ENCODE measurements around the gene AFG3L2. TPM values are rescaled to one million over a fixed set of nuclear protein-coding genes. Genes with fewer than 3 reads are reported as not detected.
A peak's percentile ranks its signal among the peaks of the same experiment; 100 is the strongest.

The AFG3L2 gene
- total and polyA plus RNA-seq, 2 experiments from 2014 or later = 44.1 to 60.8 TPM

DNA sequence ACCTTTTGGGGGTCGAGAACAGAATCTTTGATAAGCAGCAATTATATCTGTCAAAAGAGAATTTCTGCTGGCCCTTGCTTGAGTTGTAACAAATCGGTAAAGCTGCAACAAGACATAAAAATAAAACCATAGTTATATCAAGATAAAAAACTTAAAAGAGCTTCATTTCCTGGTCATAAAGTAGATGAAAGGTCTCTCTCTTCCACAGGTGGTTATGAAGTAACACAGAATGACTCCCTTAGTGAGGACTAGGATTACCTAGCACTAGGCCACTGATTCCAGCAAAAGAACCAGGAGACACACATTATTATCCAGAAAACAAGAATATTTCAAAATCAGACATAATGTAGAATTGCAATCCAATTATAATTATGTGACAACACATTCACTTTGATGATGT is 5.4 kb downstream of the AFG3L2 start:
- H3K4me1 ChIP-seq (ENCODE audit: insufficient read depth) = peaks cover 23% of the 10 kb centered on the region
- H3K27ac ChIP-seq = peak overlapping the region; percentile 48
- no peak overlapping the region for H2AFZ ChIP-seq
- H3K79me2 ChIP-seq = peaks cover 97% of the 10 kb centered on the region
- no peaks in the 10 kb centered on the region for H3K9me2 ChIP-seq (replicated peaks; ENCODE audit: insufficient read depth)
- peaks cover 41% of the 10 kb centered on the region for H4K20me1 ChIP-seq (ENCODE audit: insufficient read depth, poor library complexity, severe bottlenecking)
- H3K27me3 ChIP-seq = no peaks in the 10 kb centered on the region
- DNase-seq (ENCODE audit: low spot score) = no peak
- 93% methylated on average over 2 of the region's 2 CpGs for WGBS (ENCODE audit: low lambda C conversion rate, missing lambda C conversion rate)
- no peaks in the 10 kb centered on the region for H3K36me3 ChIP-seq (replicated peaks; ENCODE audit: insufficient read depth, low read depth)
- no peak overlapping the region for H3K4me2 ChIP-seq
- TF ChIP-seq, protein P1, sequence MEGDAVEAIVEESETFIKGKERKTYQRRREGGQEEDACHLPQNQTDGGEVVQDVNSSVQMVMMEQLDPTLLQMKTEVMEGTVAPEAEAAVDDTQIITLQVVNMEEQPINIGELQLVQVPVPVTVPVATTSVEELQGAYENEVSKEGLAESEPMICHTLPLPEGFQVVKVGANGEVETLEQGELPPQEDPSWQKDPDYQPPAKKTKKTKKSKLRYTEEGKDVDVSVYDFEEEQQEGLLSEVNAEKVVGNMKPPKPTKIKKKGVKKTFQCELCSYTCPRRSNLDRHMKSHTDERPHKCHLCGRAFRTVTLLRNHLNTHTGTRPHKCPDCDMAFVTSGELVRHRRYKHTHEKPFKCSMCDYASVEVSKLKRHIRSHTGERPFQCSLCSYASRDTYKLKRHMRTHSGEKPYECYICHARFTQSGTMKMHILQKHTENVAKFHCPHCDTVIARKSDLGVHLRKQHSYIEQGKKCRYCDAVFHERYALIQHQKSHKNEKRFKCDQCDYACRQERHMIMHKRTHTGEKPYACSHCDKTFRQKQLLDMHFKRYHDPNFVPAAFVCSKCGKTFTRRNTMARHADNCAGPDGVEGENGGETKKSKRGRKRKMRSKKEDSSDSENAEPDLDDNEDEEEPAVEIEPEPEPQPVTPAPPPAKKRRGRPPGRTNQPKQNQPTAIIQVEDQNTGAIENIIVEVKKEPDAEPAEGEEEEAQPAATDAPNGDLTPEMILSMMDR (IDR thresholded peaks at IDR 0.05; ENCODE audit: poor library complexity) = no peak
- TF ChIP-seq EZH2phosphoT487 (IDR thresholded peaks at IDR 0.05; ENCODE audit: low read depth, severe bottlenecking, unreplicated experiment) (no peak), EZH2 (IDR thresholded peaks at IDR 0.05; ENCODE audit: borderline replicate concordance) (no peak)
- no peaks in the 10 kb centered on the region for H3K9me3 ChIP-seq (ENCODE audit: low read depth)
- H3K4me3 ChIP-seq = no peak overlapping the region

DNA sequence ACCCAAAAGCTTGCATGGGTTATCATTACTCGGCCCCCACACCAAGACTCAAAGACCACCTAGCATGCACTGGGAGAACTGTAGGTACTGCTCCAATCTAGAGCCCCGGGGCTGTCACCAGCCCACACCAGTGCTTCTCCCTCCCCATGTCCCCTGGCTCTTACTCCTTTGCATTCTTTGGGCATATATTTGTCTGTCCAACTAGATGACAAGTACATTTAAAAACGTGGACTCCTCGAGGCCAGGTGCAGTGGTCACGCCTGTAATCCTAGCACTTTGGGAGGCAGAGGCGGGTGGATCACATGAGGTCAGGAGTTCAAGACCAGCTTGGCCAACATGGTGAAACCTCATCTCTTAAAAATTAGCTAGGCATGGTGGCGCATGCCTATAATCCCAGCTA is 7.8 kb downstream of the AFG3L2 start:
- H3K9me2 ChIP-seq (replicated peaks; ENCODE audit: insufficient read depth) = no peaks in the 10 kb centered on the region
- H3K4me1 ChIP-seq (ENCODE audit: insufficient read depth) = peaks cover 26% of the 10 kb centered on the region
- H3K4me3 ChIP-seq = no peak overlapping the region
- no peak for TF ChIP-seq EZH2phosphoT487 (IDR thresholded peaks at IDR 0.05; ENCODE audit: low read depth, severe bottlenecking, unreplicated experiment)
- TF ChIP-seq, protein P1 (IDR thresholded peaks at IDR 0.05; ENCODE audit: poor library complexity) = no peak
- no peak for TF ChIP-seq EZH2 (IDR thresholded peaks at IDR 0.05; ENCODE audit: borderline replicate concordance)
- peaks cover 93% of the 10 kb centered on the region for H3K79me2 ChIP-seq
- no peak overlapping the region for H3K4me2 ChIP-seq
- H2AFZ ChIP-seq = no peak overlapping the region
- H4K20me1 ChIP-seq (ENCODE audit: insufficient read depth, poor library complexity, severe bottlenecking) = peaks cover 33% of the 10 kb centered on the region
- no peaks in the 10 kb centered on the region for H3K27me3 ChIP-seq
- WGBS (ENCODE audit: low lambda C conversion rate, missing lambda C conversion rate) = 93% methylated on average over 7 of the region's 7 CpGs
- no peak for DNase-seq (ENCODE audit: low spot score)
- no peaks in the 10 kb centered on the region for H3K36me3 ChIP-seq (replicated peaks; ENCODE audit: insufficient read depth, low read depth)
- H3K9me3 ChIP-seq (ENCODE audit: low read depth) = no peaks in the 10 kb centered on the region
- no peak overlapping the region for H3K27ac ChIP-seq

DNA sequence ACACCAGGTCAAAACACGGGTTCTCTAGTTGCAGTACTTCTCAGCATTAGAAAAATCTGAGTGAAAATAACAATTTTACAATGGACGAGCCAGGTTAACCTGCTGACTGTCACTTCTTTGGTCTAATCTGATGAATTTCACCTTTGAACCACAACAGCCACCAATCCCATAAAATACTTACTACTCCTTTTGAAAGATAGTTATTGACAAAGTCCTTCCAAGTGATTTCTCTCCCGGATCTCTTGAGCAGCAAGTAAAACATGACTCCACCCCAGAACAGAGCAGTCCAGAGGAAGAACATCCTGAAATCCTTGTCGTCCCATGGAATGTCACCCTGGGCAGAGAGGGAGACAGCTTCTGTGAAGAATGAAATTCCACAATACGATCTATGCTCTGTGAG is 10.2 kb downstream of the AFG3L2 start:
- no peaks in the 10 kb centered on the region for H3K9me3 ChIP-seq (ENCODE audit: low read depth)
- 72% methylated on average over 5 of the region's 5 CpGs for WGBS (ENCODE audit: low lambda C conversion rate, missing lambda C conversion rate)
- no peak overlapping the region for H3K4me3 ChIP-seq
- no peaks in the 10 kb centered on the region for H3K36me3 ChIP-seq (replicated peaks; ENCODE audit: insufficient read depth, low read depth)
- H3K27ac ChIP-seq = peak overlapping the region; percentile 63
- peaks cover 21% of the 10 kb centered on the region for H4K20me1 ChIP-seq (ENCODE audit: insufficient read depth, poor library complexity, severe bottlenecking)
- H3K27me3 ChIP-seq = no peaks in the 10 kb centered on the region
- peaks cover 90% of the 10 kb centered on the region for H3K79me2 ChIP-seq
- H2AFZ ChIP-seq = no peak overlapping the region
- no peak overlapping the region for H3K4me2 ChIP-seq
- peaks cover 5% of the 10 kb centered on the region for H3K4me1 ChIP-seq (ENCODE audit: insufficient read depth)
- TF ChIP-seq EZH2 (IDR thresholded peaks at IDR 0.05; ENCODE audit: borderline replicate concordance) = no peak
- TF ChIP-seq, protein P1 (IDR thresholded peaks at IDR 0.05; ENCODE audit: poor library complexity) = no peak
- no peak for TF ChIP-seq EZH2phosphoT487 (IDR thresholded peaks at IDR 0.05; ENCODE audit: low read depth, severe bottlenecking, unreplicated experiment)
- H3K9me2 ChIP-seq (replicated peaks; ENCODE audit: insufficient read depth) = no peaks in the 10 kb centered on the region
- DNase-seq (ENCODE audit: low spot score) = no peak

DNA sequence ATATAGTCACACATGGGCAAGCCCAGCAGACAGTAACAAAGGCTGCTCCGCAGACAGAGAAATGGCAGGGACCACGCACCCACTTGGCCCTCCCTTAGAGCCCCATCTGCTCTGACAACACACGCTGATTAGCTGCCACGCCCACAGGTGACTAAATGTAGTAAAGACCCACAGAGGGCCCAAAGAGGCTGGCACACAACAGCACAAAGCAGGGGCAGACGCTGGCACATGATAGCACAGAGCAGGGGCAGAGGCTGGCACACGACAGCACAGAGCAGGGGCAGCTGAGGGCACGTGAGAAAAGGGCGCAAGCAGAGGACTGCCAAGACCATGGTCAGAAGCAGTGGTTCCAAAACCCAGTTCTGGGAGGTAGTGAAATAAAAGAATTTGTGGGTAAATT is 10.6 kb downstream of the AFG3L2 start:
- Histone ChIP-seq H3K79me2 (peaks cover 86% of the 10 kb centered on the region), H4K20me1 (ENCODE audit: insufficient read depth, poor library complexity, severe bottlenecking) (peaks cover 18% of the 10 kb centered on the region), H3K27me3 (no peaks in the 10 kb centered on the region), H3K36me3 (replicated peaks; ENCODE audit: insufficient read depth, low read depth) (no peaks in the 10 kb centered on the region), H3K4me1 (ENCODE audit: insufficient read depth) (peaks cover 4% of the 10 kb centered on the region), H3K9me2 (replicated peaks; ENCODE audit: insufficient read depth) (no peaks in the 10 kb centered on the region), H3K4me3 (no peak overlapping the region), H3K4me2 (no peak overlapping the region), H2AFZ (no peak overlapping the region), H3K27ac (peak overlapping the region; percentile 63), H3K9me3 (ENCODE audit: low read depth) (no peaks in the 10 kb centered on the region)
- no peak for DNase-seq (ENCODE audit: low spot score)
- WGBS (ENCODE audit: low lambda C conversion rate, missing lambda C conversion rate) = 96% methylated on average over 8 of the region's 8 CpGs
- TF ChIP-seq EZH2phosphoT487 (IDR thresholded peaks at IDR 0.05; ENCODE audit: low read depth, severe bottlenecking, unreplicated experiment) (no peak), EZH2 (IDR thresholded peaks at IDR 0.05; ENCODE audit: borderline replicate concordance) (no peak)
- TF ChIP-seq, protein P1 (IDR thresholded peaks at IDR 0.05; ENCODE audit: poor library complexity) = no peak
